Upper lobe of right lung (tissue), 1 donor: ENCODE measurements around the gene MAOA. TPM values are rescaled to one million over a fixed set of nuclear protein-coding genes. Genes with fewer than 3 reads are reported as not detected.

Source experiments
- ATAC-seq: fragments of 200-7000 bp; cut with Tn5 transposase; one replicate; pipeline ENCODE4 v1.9.1; 2020; ENCODE audit warnings: mild to moderate bottlenecking, moderate library complexity
- DNase-seq: peaks from one replicate; pipeline ENCODE4 v3.0.0-alpha.2; 2020
- H3K27ac ChIP-seq: fragments of 200-600 bp; one replicate; pipeline ENCODE4 v1.8.0; 2022
- H3K27me3 ChIP-seq: fragments of 200-600 bp; one replicate; pipeline ENCODE4 v1.8.0; 2022; ENCODE audit warnings: mild to moderate bottlenecking
- H3K36me3 ChIP-seq: fragments of 200-600 bp; one replicate; pipeline ENCODE4 v1.8.0; 2022
- H3K4me1 ChIP-seq: fragments of 200-600 bp; one replicate; pipeline ENCODE4 v1.8.0; 2022
- H3K4me3 ChIP-seq: fragments of 200-600 bp; one replicate; pipeline ENCODE4 v1.8.0; 2022; ENCODE audit warnings: mild to moderate bottlenecking
- H3K9me3 ChIP-seq: fragments of 200-600 bp; one replicate; pipeline ENCODE4 v1.8.0; 2022
- CTCF ChIP-seq: fragments of 200-600 bp; IDR thresholded peaks from one replicate; pipeline ENCODE4 v1.8.0; 2022; ENCODE audit warnings: antibody characterized with exemption
- intact Hi-C: fragments of 100-400 bp; cut with DNase I; formaldehyde crosslinking; loops from one replicate; pipeline ENCODE4 v1.11.0; 2022
- total RNA-seq: library from RNA; stranded (reverse); fragmentation: NEBNext Ultra II Directional; extraction: Animal tissue kit (Norgen Biotek cat#: 25700); gene quantifications from one replicate; pipeline ENCODE4 v1.2.1, GENCODE V29; 2021
- donor health status: DM: no; HTN: yes; CAD: no; lungs with severe emphysema.

The MAOA gene
- total RNA-seq, 1 donor from 2014 or later, result 176 TPM

- intact Hi-C loops, result no loop called here
- H3K27me3 ChIP-seq, result no peaks in the 10 kb centered on the region
- H3K9me3 ChIP-seq, result no peaks in the 10 kb centered on the region
- no peak for ATAC-seq
- DNase-seq, result no peak
- peaks cover 6% of the 10 kb centered on the region for H3K4me1 ChIP-seq
- no peak overlapping the region for H3K27ac ChIP-seq
- H3K4me3 ChIP-seq, result no peak overlapping the region
- no peaks in the 10 kb centered on the region for H3K36me3 ChIP-seq
- TF ChIP-seq CTCF, result no peak
Observed at GRCh38 chrX:43677993-43678392, 21.9 kb downstream of the MAOA start.

GRCh38 chrX:43679058-43679457, 23.0 kb downstream of the MAOA start:
- TF ChIP-seq CTCF, result no peak
- Histone ChIP-seq H3K27ac (no peak overlapping the region), H3K27me3 (no peaks in the 10 kb centered on the region), H3K4me3 (no peak overlapping the region), H3K4me1 (peaks cover 6% of the 10 kb centered on the region), H3K9me3 (no peaks in the 10 kb centered on the region), H3K36me3 (no peaks in the 10 kb centered on the region)
- intact Hi-C loops, result no loop called here
- DNase-seq (no peak), ATAC-seq (no peak)

GRCh38 chrX:43679778-43680177, 23.7 kb downstream of the MAOA start:
- intact Hi-C loops, result no loop called here
- Histone ChIP-seq H3K27me3 (no peaks in the 10 kb centered on the region), H3K4me1 (peaks cover 6% of the 10 kb centered on the region), H3K27ac (no peak overlapping the region), H3K9me3 (no peaks in the 10 kb centered on the region), H3K4me3 (no peak overlapping the region), H3K36me3 (no peaks in the 10 kb centered on the region)
- TF ChIP-seq CTCF, result no peak
- ATAC-seq (no peak), DNase-seq (no peak)

GRCh38 chrX:43682726-43683125, 26.6 kb downstream of the MAOA start:
- Histone ChIP-seq H3K27me3 (no peaks in the 10 kb centered on the region), H3K36me3 (no peaks in the 10 kb centered on the region), H3K4me3 (no peak overlapping the region), H3K4me1 (peaks cover 6% of the 10 kb centered on the region), H3K27ac (no peak overlapping the region), H3K9me3 (no peaks in the 10 kb centered on the region)
- no peak for DNase-seq
- TF ChIP-seq CTCF, result no peak
- intact Hi-C loops, result no loop called here
- ATAC-seq, result no peak

GRCh38 chrX:43685221-43685620, 29.1 kb downstream of the MAOA start:
- no peak overlapping the region for H3K27ac ChIP-seq
- no peak for DNase-seq
- no peaks in the 10 kb centered on the region for H3K36me3 ChIP-seq
- ATAC-seq, result no peak
- H3K4me3 ChIP-seq, result no peak overlapping the region
- intact Hi-C loops, result no loop called here
- H3K9me3 ChIP-seq, result no peaks in the 10 kb centered on the region
- no peaks in the 10 kb centered on the region for H3K4me1 ChIP-seq
- no peaks in the 10 kb centered on the region for H3K27me3 ChIP-seq
- no peak for TF ChIP-seq CTCF

- no peak overlapping the region for H3K27ac ChIP-seq
- no peaks in the 10 kb centered on the region for H3K9me3 ChIP-seq
- H3K27me3 ChIP-seq, result no peaks in the 10 kb centered on the region
- H3K4me1 ChIP-seq, result peaks cover 10% of the 10 kb centered on the region
- DNase-seq (no peak), ATAC-seq (no peak)
- no peaks in the 10 kb centered on the region for H3K36me3 ChIP-seq
- intact Hi-C loops, result no loop called here
- no peak for TF ChIP-seq CTCF
- H3K4me3 ChIP-seq, result no peak overlapping the region
Observed at GRCh38 chrX:43688586-43688985, 32.5 kb downstream of the MAOA start.
